ENCODE measurements around the gene LUM. TPM values are rescaled to one million over a fixed set of nuclear protein-coding genes. Genes with fewer than 3 reads are reported as not detected.

The LUM gene
- total RNA-seq, 1 donor from 2014 or later = not detected

- no peaks in the 10 kb centered on the region for H3K27me3 Mint-ChIP-seq
- peaks cover 5% of the 10 kb centered on the region for H3K9me3 Mint-ChIP-seq (ENCODE audit: low read depth)
- peaks cover 2% of the 10 kb centered on the region for H3K36me3 Mint-ChIP-seq (ENCODE audit: insufficient read depth)
- TF ChIP-seq, protein P1, sequence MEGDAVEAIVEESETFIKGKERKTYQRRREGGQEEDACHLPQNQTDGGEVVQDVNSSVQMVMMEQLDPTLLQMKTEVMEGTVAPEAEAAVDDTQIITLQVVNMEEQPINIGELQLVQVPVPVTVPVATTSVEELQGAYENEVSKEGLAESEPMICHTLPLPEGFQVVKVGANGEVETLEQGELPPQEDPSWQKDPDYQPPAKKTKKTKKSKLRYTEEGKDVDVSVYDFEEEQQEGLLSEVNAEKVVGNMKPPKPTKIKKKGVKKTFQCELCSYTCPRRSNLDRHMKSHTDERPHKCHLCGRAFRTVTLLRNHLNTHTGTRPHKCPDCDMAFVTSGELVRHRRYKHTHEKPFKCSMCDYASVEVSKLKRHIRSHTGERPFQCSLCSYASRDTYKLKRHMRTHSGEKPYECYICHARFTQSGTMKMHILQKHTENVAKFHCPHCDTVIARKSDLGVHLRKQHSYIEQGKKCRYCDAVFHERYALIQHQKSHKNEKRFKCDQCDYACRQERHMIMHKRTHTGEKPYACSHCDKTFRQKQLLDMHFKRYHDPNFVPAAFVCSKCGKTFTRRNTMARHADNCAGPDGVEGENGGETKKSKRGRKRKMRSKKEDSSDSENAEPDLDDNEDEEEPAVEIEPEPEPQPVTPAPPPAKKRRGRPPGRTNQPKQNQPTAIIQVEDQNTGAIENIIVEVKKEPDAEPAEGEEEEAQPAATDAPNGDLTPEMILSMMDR (IDR thresholded peaks at IDR 0.05; ENCODE audit: unreplicated experiment) = no peak
- peaks cover 2% of the 10 kb centered on the region for H3K4me1 Mint-ChIP-seq (ENCODE audit: low read depth)
- H3K27ac Mint-ChIP-seq = no peak overlapping the region
- no peak for DNase-seq (ENCODE audit: low spot score, unreplicated experiment)
- H3K4me3 Mint-ChIP-seq (ENCODE audit: low read depth) = no peak overlapping the region
Observed at GRCh38 chr12:91099836-91100235, 11.5 kb downstream of the LUM start.

GRCh38 chr12:91099341-91099740 is 12.0 kb downstream of the LUM start:
- Mint-ChIP-seq H3K4me3 (ENCODE audit: low read depth) (no peak overlapping the region), H3K36me3 (ENCODE audit: insufficient read depth) (peaks cover 2% of the 10 kb centered on the region), H3K4me1 (ENCODE audit: low read depth) (peaks cover 2% of the 10 kb centered on the region), H3K9me3 (ENCODE audit: low read depth) (peaks cover 5% of the 10 kb centered on the region), H3K27ac (no peak overlapping the region), H3K27me3 (no peaks in the 10 kb centered on the region)
- DNase-seq (ENCODE audit: low spot score, unreplicated experiment) = no peak
- TF ChIP-seq, protein P1 (IDR thresholded peaks at IDR 0.05; ENCODE audit: unreplicated experiment) = no peak

DNA sequence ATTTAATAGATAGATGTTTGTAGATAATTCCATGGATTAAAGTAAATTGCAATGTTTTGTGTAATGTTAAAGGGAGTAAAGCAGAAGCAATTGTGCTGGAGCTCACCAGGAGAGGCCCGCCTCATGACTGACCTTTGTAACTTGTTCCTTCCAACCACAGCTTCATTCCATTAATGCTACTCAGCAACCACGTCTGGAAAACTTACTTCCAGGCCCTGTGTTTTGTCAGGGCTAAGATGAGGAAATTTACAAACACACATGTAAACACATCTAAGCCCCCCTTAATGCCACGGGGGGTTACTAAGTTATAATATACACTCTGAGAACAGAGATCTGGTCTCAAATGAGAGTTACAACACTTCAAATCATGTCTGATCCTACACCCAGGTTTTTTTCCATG is 12.4 kb downstream of the LUM start:
- H3K4me3 Mint-ChIP-seq (ENCODE audit: low read depth) = no peak overlapping the region
- H3K9me3 Mint-ChIP-seq (ENCODE audit: low read depth) = peaks cover 5% of the 10 kb centered on the region
- H3K27ac Mint-ChIP-seq = no peak overlapping the region
- peaks cover 2% of the 10 kb centered on the region for H3K4me1 Mint-ChIP-seq (ENCODE audit: low read depth)
- no peak for DNase-seq (ENCODE audit: low spot score, unreplicated experiment)
- H3K27me3 Mint-ChIP-seq = no peaks in the 10 kb centered on the region
- H3K36me3 Mint-ChIP-seq (ENCODE audit: insufficient read depth) = peaks cover 2% of the 10 kb centered on the region
- TF ChIP-seq, protein P1 (IDR thresholded peaks at IDR 0.05; ENCODE audit: unreplicated experiment) = no peak

GRCh38 chr12:91098461-91098860 is 12.8 kb downstream of the LUM start:
- H3K9me3 Mint-ChIP-seq (ENCODE audit: low read depth) = peaks cover 5% of the 10 kb centered on the region
- no peak overlapping the region for H3K27ac Mint-ChIP-seq
- H3K36me3 Mint-ChIP-seq (ENCODE audit: insufficient read depth) = peaks cover 2% of the 10 kb centered on the region
- no peak for DNase-seq (ENCODE audit: low spot score, unreplicated experiment)
- H3K27me3 Mint-ChIP-seq = no peaks in the 10 kb centered on the region
- H3K4me1 Mint-ChIP-seq (ENCODE audit: low read depth) = peaks cover 2% of the 10 kb centered on the region
- TF ChIP-seq, protein P1 (IDR thresholded peaks at IDR 0.05; ENCODE audit: unreplicated experiment) = no peak
- no peak overlapping the region for H3K4me3 Mint-ChIP-seq (ENCODE audit: low read depth)

- peaks cover 2% of the 10 kb centered on the region for H3K4me1 Mint-ChIP-seq (ENCODE audit: low read depth)
- DNase-seq (ENCODE audit: low spot score, unreplicated experiment) = no peak
- H3K27me3 Mint-ChIP-seq = no peaks in the 10 kb centered on the region
- no peak overlapping the region for H3K27ac Mint-ChIP-seq
- TF ChIP-seq, protein P1 (IDR thresholded peaks at IDR 0.05; ENCODE audit: unreplicated experiment) = no peak
- no peak overlapping the region for H3K4me3 Mint-ChIP-seq (ENCODE audit: low read depth)
- H3K9me3 Mint-ChIP-seq (ENCODE audit: low read depth) = peaks cover 13% of the 10 kb centered on the region
- H3K36me3 Mint-ChIP-seq (ENCODE audit: insufficient read depth) = peaks cover 2% of the 10 kb centered on the region
Observed at GRCh38 chr12:91094957-91095356, 16.3 kb downstream of the LUM start.

All from progenitor cell of endocrine pancreas (in vitro differentiated cells).